DMS 273 (cell line): ENCODE data around the gene GSTT4.
"Not testable (repeated sequence)": the region's sequence is repeated elsewhere in the genome, so short reads cannot be mapped to it uniquely, and the experiment has no call there.

Source experiments
- DNase-seq: peaks from one replicate; lab custom pipeline; 2025; ENCODE audit not compliant: unreplicated experiment; lab: John Stamatoyannopoulos, UW

Gene GSTT4

GRCh38 chr22:23989583-23990244 is 15.5 kb downstream of the GSTT4 start:
- DNase-seq = not testable (repeated sequence)

- not testable (repeated sequence) for DNase-seq
Observed at GRCh38 chr22:23986538-23987178, 18.6 kb downstream of the GSTT4 start.

GRCh38 chr22:23986089-23986488 is 19.2 kb downstream of the GSTT4 start:
- not testable (repeated sequence) for DNase-seq

- no peak for DNase-seq
Observed at GRCh38 chr22:23984430-23984829, 20.8 kb downstream of the GSTT4 start.

GRCh38 chr22:23980567-23980966 is 24.7 kb downstream of the GSTT4 start:
- not testable (repeated sequence) for DNase-seq

- not testable (repeated sequence) for DNase-seq
Observed at GRCh38 chr22:23979557-23980240, 25.6 kb downstream of the GSTT4 start, which contains the start of gene GSTT2. Gene GSTT2, plus strand, starts transcription at chr22:23980134.

- DNase-seq = not testable (repeated sequence)
Observed at GRCh38 chr22:23977304-23977703, 27.9 kb downstream of the GSTT4 start.

GRCh38 chr22:23974836-23975352 is 30.4 kb downstream of the GSTT4 start:
- not testable (repeated sequence) for DNase-seq

- DNase-seq = not testable (repeated sequence)
Observed at GRCh38 chr22:23974345-23974744, 30.9 kb downstream of the GSTT4 start, which contains the start of gene DDT. Gene DDT, minus strand, starts transcription at chr22:23974441. Its CDS starts 27 bp downstream, at chr22:23974414.

GRCh38 chr22:23971927-23972326 is 33.3 kb downstream of the GSTT4 start:
- DNase-seq = not testable (repeated sequence)

- DNase-seq = no peak
Observed at GRCh38 chr22:23970816-23971486, 34.3 kb downstream of the GSTT4 start.

GRCh38 chr22:23970201-23970641 is 35.0 kb downstream of the GSTT4 start:
- no peak for DNase-seq

- no peak for DNase-seq
Observed at GRCh38 chr22:23969071-23969470, 36.2 kb downstream of the GSTT4 start.

GRCh38 chr22:23966568-23966967 is 38.7 kb downstream of the GSTT4 start, which contains the start of gene DDTL:
Gene DDTL, plus strand, starts transcription at chr22:23966888. Its CDS starts 27 bp downstream, at chr22:23966915.
- DNase-seq = not testable (repeated sequence)

GRCh38 chr22:23966094-23966493 is 39.2 kb downstream of the GSTT4 start:
- not testable (repeated sequence) for DNase-seq

- DNase-seq = not testable (repeated sequence)
Observed at GRCh38 chr22:23961084-23961771, 44.0 kb downstream of the GSTT4 start, which contains the start of gene GSTT2B. Gene GSTT2B, minus strand, starts transcription at chr22:23961195. Its CDS starts 64 bp downstream, at chr22:23961131.

- peak; percentile 85 for DNase-seq
Observed at GRCh38 chr22:23956301-23956900, 48.9 kb downstream of the GSTT4 start.

GRCh38 chr22:23955886-23956285 is 49.4 kb downstream of the GSTT4 start:
- DNase-seq = not testable (repeated sequence)

- not testable (repeated sequence) for DNase-seq
Observed at GRCh38 chr22:23954991-23955305, 50.3 kb downstream of the GSTT4 start.
